GM21717 (cell line): Measurements from ENCODE around the gene MGMT.

ENCODE experiments used
- ATAC-seq: cut with Tn5 transposase; IDR thresholded peaks from one replicate; pipeline ENCODE4 v1.9.1; 2021; ENCODE audit warnings: mild to moderate bottlenecking, moderate library complexity; ENCODE audit not compliant: unreplicated experiment

Gene MGMT

GRCh38 chr10:129580901-129581300, 113.9 kb downstream of the MGMT start:
- ATAC-seq = no peak

- no peak for ATAC-seq
Observed at GRCh38 chr10:129581827-129582411, 114.9 kb downstream of the MGMT start.

DNA sequence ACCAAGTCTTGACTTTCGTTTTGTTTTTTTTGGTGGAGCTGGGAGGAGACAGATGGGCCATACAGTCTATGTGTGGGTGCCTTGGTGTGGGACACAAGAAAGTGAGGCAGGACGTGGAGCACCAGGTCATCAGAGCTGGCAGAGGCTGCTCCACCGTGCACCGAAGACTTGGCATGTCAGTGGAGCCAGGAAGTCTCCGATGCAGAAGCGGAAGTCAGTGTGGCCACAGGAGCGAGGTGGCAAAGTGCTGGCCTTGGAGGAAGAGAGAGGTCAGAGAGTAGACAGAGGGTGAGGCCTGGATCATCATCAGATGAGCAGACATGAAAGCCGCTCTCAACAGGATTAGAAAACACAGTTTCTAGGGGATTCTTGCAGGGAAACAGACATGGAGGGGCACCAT, 116.8 kb downstream of the MGMT start:
- no peak for ATAC-seq

- no peak for ATAC-seq
Observed at GRCh38 chr10:129586898-129587443, 119.9 kb downstream of the MGMT start.

DNA sequence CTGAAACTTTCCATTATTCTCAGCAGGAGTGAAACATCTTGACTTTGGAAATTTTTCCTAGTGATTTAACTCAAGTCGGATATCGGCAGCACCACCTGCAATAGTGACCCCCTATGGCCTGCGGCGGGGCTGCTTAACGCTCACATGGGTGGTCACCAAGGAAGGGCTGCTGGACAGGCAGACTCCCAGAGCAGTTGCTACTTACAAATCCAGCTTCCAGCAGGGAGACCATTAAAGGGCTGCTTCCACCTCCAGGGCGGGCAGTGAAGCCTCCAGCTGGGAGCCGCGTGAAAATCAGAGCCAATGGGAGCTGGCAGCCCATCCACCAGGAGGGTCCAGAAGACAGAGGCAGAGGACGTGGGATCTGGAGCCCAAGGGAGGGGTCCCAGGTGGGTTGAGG, 122.5 kb downstream of the MGMT start:
- ATAC-seq = no peak

DNA sequence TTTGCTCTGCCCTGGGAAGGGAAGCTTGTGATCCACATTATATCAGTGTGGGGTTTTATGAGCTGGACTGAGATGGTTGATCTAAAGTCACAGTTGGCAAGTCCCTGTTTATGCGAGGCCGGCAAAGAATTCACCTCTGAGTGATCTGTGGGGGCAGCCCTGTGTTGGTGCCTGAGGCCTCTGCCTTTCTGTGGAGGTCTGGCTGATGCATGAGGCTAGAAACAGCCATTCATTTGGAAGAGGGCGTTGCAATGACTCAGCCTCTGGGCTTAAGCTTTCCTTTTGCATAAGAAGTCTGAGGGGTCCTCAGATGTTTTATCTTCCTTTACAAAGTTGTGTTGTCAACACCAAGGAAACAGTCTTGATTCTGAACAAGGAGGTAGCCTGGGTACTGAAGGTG, 126.9 kb downstream of the MGMT start:
- no peak for ATAC-seq

DNA sequence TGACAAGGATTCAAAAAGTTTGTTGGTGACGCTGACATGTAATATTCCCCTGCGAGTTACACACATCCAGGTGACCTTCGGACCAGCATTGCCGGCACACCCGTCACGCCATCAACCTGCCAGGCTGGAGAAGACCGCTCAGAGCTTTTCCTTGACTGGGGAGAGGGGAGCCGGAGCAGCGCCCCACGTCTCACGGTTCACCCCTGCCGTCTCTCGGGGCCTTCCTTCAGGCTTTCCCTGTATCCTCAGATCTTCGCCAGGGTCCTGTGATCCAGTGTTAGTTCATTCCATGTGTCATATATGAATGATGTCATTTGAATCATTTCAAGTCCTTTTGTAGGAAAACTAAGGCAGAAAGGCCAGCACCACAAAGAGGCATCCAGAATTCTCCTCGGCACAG, 127.8 kb downstream of the MGMT start:
- no peak for ATAC-seq

- no peak for ATAC-seq
Observed at GRCh38 chr10:129598413-129598812, 131.4 kb downstream of the MGMT start.

DNA sequence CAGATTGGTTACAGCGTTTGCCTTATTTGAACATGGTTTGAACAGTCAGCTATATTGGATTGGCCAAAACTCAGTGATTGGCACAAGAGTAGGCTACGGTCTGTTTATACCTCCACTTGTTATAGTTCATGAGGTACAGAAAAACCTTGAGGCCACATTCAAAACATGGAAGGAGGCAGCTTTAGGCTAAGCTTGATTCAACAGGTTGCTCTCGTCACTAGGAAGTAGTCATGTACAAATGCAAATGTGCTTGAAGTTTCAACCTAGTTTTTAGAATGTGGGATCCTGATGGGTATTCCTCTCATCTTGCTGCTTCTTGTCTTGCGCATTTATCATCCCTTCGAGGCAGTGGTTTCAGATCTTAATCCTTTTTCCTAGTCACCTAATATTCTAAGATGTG, 132.1 kb downstream of the MGMT start:
- ATAC-seq = no peak

- ATAC-seq = no peak
Observed at GRCh38 chr10:129601737-129602136, 134.7 kb downstream of the MGMT start.

- ATAC-seq = no peak
Observed at GRCh38 chr10:129602938-129603535, 136.0 kb downstream of the MGMT start.

DNA sequence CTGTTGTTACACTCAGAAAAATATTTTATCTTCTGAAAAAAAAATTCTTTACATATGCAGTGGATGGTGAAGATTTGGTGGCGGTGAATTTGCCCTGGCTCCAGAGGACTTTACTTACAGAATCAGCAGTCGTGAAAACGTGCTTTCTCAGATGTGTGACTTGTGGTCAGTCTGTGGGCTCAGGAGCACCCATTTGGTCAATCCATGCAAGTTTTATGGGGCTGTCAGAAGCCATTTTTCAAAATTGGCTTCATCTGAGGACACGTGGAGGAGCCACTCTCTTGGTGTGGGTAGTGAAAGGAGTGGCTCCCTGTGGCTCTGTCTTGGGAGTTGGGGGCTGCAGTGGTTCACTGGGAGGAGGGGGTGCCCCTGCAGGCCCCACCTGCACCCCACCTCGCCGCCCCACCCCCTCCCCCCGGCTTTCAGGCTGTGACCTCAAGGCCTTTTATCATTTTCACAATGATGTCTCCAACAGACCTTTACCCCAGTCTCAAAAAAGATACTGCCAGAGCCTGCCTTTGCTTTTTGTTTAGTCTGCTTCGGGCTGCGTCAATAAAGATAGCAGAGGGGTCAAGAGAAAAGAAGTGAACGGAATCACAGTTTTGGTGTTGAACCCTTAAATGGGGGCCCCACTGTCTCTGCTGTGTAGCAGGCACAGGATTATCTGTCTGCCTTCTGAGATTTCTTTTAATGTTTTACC, 137.4 kb downstream of the MGMT start:
- ATAC-seq = no peak

DNA sequence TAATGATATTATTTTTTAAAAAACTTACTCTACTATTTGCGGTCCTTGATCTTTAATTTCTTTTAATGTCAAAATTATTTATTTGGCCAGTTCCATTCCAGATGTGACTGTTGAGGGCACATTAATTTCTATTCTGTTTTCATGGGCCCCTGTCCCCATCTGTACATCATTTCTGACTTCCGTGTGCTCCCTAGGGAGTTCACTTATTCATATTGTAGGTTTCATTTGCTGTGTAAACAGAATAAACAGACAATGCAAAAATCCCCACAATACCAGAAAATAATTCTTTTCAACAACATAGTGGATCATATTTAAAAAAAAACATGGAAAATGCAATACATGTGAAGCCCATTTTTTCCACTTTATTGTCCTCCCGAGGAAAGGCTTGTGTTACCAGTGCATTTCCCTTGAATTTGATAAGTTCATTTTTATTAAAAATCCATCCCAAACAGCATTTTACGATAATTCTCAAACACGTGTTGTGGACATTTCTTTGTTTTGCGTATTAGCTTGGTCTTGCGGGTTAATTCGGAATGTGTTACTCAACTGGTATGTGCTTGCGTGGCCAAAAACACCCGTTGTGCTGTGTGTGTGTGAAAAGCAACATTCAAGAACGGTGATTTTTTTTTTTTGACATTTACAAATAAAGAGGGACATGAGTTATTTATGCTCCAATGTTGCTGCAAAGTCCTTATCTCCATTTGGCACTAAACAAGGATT, 138.4 kb downstream of the MGMT start:
- ATAC-seq = no peak

- no peak for ATAC-seq
Observed at GRCh38 chr10:129605986-129606518, 139.0 kb downstream of the MGMT start.

DNA sequence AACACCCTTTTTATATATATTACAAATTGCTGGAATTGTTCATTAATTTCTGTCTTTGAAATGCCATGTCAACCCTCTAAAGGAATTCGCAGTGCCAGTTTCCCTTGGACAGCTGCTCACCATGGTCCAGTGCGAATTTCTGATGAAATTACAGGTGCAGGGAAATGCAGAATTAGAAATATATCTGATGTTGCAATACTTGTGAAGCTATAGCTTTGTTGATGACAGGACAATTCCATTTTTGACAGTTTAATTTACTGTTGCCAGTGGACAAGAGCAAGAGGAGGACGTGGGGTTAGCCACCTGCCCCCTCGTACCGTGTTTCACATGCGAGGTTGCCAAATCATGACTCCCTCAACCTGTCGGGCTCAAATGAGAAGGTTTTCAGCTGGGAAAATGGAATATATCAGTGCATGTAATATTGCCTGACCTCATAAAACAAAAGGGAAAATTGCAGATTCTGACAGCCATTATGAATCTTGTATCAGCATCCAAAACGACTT, 140.6 kb downstream of the MGMT start:
- ATAC-seq = no peak

DNA sequence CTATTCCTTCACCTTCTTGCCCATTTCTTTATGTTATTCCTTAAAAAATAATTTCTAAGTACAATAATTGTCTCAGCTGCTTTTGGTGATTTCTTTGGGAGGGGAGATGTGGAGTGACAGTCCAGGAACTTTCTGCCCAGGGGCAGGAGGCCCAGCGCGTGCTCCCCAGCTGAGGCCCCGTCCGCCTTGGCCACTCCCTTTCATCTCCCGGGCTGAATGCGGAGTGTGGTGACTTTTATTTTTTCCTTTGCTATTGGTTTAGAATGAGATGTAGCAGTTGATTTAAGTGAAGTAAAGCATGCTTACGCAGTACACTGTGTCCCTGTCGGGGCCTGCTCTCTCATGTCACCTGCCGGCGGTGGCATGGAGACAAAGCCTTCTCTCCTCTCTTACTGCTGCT, 141.6 kb downstream of the MGMT start:
- ATAC-seq = no peak

DNA sequence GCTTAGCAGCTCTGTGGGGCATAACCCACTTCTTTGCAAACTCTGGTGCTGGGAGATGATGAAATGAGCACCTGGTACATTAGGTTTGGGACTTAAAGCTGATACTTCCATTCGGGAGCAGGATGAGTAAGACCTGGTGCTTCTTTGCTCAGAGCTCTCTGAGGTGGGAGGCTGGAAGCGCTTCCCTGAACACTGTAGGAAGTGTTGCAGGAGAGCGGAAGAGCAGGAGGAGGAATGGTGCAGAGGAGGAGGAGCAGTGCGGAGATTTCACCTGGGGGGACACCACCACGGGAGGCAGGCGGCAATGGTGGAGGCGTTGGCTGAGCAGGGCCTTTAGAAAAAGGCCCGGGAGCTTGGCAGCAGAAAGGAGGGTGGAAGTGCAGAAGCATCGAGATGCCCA, 142.5 kb downstream of the MGMT start:
- no peak for ATAC-seq

GRCh38 chr10:129612481-129613109, 145.6 kb downstream of the MGMT start:
- ATAC-seq = no peak

DNA sequence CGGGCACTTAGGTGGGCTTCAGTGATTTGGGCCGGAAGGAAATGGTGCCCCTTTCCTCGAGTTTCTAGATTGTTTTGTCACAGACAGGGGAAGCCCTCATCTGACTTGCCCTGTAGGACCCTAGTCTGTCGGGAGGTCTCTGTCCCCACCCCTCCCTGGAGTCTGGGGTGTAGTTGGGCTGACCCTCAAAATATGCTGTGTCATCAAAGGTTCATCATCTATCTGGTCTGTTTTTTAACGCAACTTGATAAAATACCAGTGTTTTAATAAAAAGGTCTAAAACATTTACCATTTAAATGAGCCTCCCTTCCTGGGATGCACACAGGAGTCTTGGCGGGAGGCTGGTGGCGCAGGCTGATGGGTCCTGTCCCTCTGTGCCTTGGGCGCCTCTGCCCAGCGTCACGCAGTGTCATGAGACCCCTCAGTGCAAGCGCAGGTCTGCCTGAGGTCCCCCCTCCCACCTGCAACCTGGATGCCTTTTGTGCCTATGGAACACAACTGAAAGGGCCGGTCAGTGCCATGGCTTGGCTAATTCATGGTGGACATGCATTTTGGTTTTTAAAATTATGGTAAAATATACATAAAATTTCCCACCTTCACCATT, 146.4 kb downstream of the MGMT start:
- ATAC-seq = no peak

- ATAC-seq = no peak
Observed at GRCh38 chr10:129614341-129614740, 147.3 kb downstream of the MGMT start.
